GM18520 (cell line): Measurements from ENCODE around the gene CDK11B.
"Not testable (repeated sequence)": the region's sequence is repeated elsewhere in the genome, so short reads cannot be mapped to it uniquely, and the experiment has no call there.

ENCODE experiments used
- ATAC-seq: cut with Tn5 transposase; IDR thresholded peaks from one replicate; pipeline ENCODE4 v1.9.1; 2021; ENCODE audit not compliant: unreplicated experiment

CDK11B gene

DNA sequence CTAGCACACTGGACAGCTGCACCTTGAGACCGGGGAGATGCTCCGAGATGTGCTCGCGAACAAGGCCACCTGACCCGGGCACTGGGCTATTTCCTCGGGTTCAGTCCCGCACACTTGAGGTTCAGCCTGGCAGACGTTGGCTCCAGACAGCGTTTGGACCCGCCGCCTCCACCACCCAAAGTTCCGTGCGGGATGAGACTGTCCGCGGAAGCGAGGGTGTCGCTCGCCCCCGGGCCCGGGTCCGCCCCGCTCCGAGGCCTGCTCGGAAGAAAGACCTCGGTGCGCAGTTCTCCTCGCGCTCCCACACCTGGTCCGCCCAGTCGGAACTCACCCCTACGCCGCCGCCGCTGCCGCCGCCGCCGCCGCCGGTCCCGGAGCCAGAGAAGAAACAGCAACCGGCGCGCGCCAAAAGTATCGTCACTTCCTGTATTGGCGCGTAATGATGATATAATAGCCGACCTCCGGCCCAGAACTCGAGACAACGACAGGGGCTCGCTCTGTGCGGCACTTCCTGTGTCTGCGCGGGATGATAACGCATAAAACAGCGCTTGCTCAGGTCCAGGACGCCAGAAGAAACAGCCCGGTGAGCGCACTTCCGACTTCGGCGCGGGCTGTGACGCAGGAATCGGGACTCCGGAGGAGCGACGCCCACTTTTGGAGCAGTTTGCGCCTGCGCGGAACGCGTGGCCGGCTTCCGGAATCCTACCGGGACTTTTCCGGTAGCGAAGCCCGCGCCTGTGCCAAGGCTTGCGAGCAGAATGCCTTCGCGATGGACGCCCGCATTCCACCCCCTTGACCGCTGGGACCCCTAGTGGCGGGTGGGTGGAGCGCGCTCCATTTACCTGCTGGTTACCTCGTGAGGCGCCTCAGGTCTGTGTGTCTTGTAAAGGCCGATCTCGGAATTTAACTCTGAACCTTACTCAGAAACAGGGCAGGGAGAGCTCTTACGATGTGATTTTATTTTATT is at the start of gene CDK11B:
Gene CDK11B (minus strand): TSS at position 422 of the 967 bp plus-strand sequence. CDS start 1,519 bp downstream, outside the sequence.
- ATAC-seq: peak; percentile 82

GRCh38 chr1:1707897-1708296 is 49.1 kb upstream of the CDK11B start:
- ATAC-seq: not testable (repeated sequence)

DNA sequence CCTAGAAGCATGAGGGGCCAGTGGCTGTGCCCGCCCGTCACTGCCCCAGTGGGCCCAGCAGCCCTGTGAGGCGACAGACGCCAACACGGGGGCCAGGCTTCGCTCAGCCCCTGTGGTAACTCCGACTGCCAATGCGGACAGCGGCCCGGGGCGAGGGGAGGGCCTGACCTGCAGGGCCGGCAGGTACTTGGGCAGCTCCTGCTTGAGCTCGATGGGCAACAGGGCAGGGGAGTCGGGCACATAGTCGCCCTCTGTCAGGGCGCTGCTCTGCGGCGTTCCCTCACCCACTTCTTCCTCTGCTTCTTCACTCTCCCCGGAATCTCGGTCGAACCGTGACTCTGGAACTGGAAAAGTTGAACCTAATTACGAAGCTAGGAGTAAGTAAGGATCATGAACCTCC is 48.4 kb upstream of the CDK11B start:
- not testable (repeated sequence) for ATAC-seq

GRCh38 chr1:1705623-1706022 is 46.8 kb upstream of the CDK11B start:
- ATAC-seq: not testable (repeated sequence)

- not testable (repeated sequence) for ATAC-seq
These were observed 45.6 kb upstream of the CDK11B start for GRCh38 chr1:1704284-1704957.

DNA sequence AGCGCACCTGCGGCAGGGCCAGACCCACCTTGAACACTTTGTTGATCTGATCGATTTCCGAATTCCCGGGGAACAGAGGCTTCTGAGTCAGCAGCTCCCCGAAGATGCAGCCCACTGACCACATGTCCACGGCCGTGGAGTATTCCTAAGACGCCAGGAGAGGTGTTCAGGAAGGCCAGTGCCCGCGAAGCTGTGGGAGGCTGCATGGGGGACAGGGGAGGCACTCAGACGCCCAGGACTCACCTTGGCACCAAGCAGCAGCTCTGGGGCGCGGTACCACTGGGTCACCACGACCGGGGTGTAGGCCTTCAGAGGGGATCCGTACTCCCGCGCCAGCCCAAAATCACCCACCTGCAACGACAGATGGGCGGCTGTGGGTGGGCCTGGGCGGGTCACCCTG is 45.0 kb upstream of the CDK11B start:
- ATAC-seq: no peak

GRCh38 chr1:1702506-1702905 is 43.7 kb upstream of the CDK11B start:
- ATAC-seq: not testable (repeated sequence)

- not testable (repeated sequence) for ATAC-seq
These were observed 41.8 kb upstream of the CDK11B start for GRCh38 chr1:1700557-1700956.

- ATAC-seq: not testable (repeated sequence)
These were observed 41.3 kb upstream of the CDK11B start for GRCh38 chr1:1700067-1700466.

GRCh38 chr1:1699061-1699460 is 40.3 kb upstream of the CDK11B start:
- ATAC-seq: not testable (repeated sequence)

DNA sequence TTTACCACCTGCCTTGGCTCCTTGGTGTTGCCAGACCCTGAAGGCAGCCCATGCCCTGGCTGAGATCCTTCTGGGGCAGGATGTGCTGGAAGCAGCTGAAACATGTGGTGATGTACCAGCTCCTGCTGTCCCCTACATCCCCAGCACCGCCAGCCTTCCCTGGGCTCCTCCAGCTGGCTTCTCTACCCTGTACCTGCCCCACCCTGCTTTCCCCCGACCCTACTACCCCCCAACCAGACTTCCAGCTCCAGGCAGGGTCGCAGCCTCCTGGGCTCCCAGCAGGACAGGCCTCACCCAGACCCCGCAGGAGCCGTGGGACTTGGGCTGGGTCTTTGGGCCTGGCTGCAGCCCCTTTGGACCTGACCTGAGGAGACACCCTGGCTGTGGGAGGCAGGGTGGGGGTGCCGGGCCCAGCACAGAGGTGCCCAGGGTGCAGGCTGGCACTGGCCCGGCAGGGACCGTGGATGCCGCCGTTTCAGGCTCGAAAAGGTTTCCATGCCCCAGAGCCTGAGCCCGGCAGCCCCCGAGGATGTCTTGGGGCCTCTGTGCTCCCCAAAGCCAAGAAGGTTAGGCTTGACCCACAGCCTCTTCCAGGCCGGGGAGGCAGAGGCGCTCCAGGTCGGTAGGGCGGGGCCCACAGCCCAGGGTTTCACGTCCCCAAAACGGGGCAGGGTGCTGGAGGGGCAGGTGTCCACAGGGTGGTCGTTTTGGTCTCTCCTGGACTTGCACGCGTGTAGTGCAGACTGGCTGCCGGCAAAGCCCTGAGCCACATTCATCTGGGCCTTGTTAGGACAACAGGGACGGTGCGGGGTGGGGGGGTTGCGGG is 38.8 kb upstream of the CDK11B start:
- not testable (repeated sequence) for ATAC-seq

DNA sequence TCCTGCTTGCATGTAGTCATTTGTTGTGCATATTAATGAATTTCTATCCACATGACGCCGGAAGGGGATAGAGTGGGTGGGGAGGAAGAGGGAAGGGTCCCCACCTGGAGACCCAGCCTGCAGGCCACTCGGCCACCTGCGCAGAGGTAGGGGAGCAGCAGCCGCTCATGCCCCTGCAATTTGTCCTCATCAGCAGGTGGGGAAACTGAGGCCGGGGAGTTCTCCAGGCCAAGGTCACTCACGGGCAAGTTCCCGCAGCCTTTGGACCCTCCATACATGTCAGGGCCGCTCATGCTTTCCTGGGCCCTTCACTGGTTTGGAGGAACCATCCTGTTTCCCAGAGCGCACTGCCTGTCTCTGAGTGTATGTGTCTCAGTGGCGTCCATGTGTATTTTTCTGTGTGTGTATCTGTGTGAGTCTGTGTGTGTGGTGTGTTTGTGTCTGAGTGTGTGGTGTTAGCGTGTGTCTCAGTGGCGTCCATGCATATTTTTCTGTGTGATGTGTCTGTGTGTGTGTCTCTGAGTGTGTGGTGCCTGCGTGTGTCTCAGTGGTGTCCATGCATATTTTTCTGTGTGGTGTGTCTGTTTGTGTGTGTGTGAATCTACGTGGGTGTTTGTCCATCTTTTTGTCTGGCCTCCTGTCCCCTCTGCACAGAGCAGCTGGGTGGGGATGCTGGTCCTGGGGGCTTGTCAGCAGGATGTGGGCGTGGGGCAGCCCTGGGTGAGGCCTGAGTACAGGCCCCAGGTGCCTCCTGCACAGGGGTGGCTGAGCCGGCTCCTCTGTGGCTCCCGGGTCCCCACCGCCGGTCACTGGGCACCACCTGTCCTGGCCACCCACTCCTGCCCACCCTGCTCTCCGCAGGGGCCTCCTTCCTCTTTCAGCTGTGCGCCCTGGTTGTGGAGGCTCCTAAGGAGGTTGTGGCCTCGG is 37.9 kb upstream of the CDK11B start:
- not testable (repeated sequence) for ATAC-seq

DNA sequence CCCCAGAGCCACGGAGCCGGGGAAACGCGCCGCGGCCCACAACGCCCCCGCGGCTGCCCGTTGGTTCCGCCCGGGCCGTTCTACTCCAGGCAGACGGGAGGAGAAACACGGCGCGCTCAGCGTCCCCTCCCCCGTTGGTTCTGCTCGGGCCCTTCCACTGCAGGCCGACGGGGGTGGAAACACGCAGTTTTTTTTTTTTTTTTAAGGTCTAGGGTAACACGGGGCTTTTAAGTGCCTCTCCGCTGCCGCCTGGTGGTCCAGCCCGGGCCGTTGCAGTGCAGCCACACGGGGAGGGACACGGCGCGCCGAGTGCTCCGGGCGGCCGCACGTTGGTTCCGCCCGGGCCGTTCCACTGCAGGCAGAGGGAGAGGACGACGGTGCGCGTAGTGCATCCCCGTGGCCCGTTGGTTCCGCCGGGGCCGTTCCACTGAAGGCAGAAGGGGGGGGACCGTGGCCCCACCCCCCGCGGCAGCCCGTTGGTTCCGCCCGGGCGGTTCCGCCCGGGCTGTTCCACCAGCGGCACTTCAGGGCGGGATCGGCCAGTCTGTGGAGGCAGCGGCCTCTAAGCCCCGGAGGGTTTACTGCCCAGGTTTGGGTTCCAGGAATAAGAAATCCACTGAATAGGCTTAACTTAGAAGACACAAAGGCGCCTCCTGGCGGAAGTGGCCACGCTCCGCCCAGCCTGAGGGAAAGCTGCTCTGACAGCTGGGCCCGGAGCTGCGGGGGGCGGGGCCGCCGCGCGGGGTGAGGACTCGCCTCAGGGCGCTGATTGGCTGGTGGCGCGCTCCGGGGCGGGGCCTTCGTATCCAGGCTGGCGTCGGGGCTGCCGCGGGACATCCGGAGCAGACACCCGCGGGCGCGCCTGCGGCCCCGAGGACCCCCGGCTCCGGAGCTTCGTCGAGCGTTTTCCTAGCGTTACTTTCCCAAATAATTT is 34.2 kb upstream of the CDK11B start, which contains the start of gene SLC35E2B:
Gene SLC35E2B (minus strand): TSS at position 82 of the 934 bp plus-strand sequence. CDS start 16,096 bp downstream, outside the sequence.
- peak; percentile 64 for ATAC-seq

DNA sequence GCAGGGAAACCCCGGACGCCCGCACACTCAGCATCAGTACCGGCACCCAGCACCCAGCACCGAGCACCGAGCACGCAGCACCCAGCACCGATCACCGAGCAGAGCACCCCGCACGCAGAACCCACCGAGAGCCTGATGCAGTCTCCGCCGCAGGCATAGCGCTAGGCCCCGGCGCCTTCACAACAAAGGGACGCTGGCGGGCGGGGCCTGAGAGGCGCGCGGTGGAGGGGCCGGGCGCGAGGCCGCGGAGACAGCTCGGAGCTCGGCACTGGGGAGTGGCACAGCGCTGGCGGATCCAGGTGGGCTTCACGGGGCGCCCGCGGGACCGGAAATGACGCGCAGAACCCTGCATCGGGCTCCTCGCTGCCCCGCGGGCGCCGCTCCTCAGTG is 33.5 kb upstream of the CDK11B start:
- ATAC-seq: not testable (repeated sequence)

DNA sequence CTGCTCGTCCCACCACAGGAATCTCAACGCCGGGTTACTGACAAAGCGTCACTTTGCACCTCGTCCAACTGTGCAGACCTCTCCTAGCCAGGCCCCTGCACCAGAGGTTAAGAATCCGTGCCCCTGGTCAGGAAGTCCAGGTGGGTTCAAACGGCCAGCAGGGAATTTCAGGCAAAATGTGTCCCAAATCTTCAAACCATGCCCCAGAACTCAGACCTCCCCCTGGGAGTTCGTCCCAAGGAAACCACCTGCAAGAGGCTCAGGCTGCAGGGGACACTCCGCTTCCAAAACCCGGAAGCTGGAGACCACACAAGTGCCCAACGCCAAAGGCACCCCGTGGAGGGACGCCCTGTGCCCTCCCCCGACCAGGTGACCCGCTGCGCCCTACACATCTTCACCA is 32.6 kb upstream of the CDK11B start:
- not testable (repeated sequence) for ATAC-seq

DNA sequence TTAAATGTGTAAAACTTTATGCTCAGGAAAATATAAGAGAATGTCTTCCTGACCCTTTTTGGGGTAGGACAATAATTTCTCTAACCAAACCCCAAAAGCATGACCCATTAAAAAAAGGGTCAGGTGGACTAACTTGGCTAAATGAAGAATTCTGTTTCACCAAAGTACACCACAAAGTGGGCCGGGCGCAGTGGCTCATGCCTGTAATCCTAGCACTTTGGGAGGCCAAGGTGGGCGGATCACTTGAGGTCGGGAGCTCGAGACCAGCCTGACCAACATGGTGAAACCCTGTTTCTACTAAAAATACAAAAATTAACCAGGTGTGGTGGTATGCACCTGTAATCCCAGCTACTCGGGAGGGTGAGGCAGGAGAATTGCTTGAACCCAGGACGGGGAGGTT is 30.7 kb upstream of the CDK11B start:
- not testable (repeated sequence) for ATAC-seq

DNA sequence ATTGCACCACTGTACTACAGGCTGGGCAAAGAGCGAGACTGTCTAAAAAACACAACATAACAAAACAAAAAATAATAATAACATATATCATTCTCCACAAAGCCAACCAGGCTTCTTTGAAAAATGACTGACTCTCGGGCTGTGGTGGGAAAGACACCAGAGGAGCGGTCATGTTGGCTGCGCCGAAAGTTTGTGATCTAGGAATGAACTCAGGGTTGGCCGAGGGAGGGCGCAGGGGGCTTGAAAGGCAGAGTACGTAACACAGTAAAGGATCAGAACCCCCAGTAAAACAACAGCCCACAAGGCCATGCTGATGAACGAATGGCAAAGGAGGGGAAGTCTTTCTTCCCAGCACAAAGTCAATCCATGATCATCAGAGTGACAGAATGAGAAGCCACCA is 29.0 kb upstream of the CDK11B start:
- ATAC-seq: no peak

GRCh38 chr1:1684031-1684681 is 25.4 kb upstream of the CDK11B start:
- no peak for ATAC-seq
